ENCODE data around the gene LAMB4.

The LAMB4 gene

GRCh38 chr7:108091461-108091831, 38.7 kb downstream of the LAMB4 start:
- Histone ChIP-seq H3K4me2 (ENCODE audit: low read length) (no peak overlapping the region), H4K20me1 (ENCODE audit: control insufficient read depth, insufficient read depth, low read depth, low read length) (no peaks in the 10 kb centered on the region), H3K36me3 (ENCODE audit: control insufficient read depth, low read length) (no peaks in the 10 kb centered on the region), H3K27me3 (ENCODE audit: control insufficient read depth, low read length) (peaks cover 13% of the 10 kb centered on the region; the same call in 1 of the 2 replicates), H3K27ac (ENCODE audit: low read depth, low read length) (no peak overlapping the region), H3K79me2 (ENCODE audit: control insufficient read depth, low read length) (no peaks in the 10 kb centered on the region), H3K9me3 (ENCODE audit: control insufficient read depth, insufficient read depth, low read length) (no peaks in the 10 kb centered on the region), H3K4me3 (ENCODE audit: low read length) (no peak overlapping the region), H3K4me1 (ENCODE audit: control insufficient read depth, low read length) (peaks cover 10% of the 10 kb centered on the region), H3F3A (ENCODE audit: control insufficient read depth, insufficient read depth) (no peaks in the 10 kb centered on the region), H3K9me2 (replicated peaks; ENCODE audit: control insufficient read depth, low read length) (no peaks in the 10 kb centered on the region)
- TF ChIP-seq EZH2phosphoT487 (IDR thresholded peaks at IDR 0.05; ENCODE audit: borderline replicate concordance, low read length) (no peak), CTCF (IDR thresholded peaks at IDR 0.05; ENCODE audit: low read depth, low read length, poor library complexity, severe bottlenecking) (no peak)

DNA sequence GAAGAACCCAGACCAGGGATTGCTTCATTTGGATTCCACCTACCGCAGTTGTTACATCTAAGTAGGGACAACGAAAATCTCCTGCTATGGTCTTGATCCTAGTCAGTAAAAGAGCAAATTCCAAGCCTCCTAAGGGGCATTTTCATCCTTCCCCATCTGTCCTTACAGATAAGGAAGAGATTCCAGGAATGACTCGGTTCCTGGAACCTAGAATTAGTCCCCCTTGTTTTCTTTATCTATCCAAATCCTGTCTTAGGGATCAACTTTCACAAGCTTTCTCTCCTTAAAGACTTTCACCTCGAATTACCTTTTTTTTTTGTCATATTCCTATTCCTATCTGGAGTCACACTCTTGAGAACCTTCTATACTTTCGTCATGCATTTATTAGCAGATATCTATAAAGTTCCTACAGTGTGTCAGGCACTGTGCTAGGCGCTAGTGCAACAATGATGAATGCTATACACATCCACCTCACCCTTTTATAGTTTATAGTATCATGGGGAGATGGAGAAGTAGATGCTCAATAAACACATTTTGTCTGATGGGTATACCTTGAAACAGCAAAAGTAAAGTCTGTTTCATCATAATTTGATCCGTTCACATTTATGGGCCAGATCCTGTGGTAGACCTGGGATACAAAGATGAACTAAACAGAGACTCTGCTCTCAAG, 39.2 kb downstream of the LAMB4 start:
- Histone ChIP-seq H3K27me3 (ENCODE audit: control insufficient read depth, low read length) (peaks cover 13% of the 10 kb centered on the region; the same call in 1 of the 2 replicates), H3K4me3 (ENCODE audit: low read length) (no peak overlapping the region), H3K36me3 (ENCODE audit: control insufficient read depth, low read length) (no peaks in the 10 kb centered on the region), H3K4me2 (ENCODE audit: low read length) (no peak overlapping the region), H3K9me3 (ENCODE audit: control insufficient read depth, insufficient read depth, low read length) (no peaks in the 10 kb centered on the region), H3F3A (ENCODE audit: control insufficient read depth, insufficient read depth) (no peaks in the 10 kb centered on the region), H3K4me1 (ENCODE audit: control insufficient read depth, low read length) (peaks cover 10% of the 10 kb centered on the region), H4K20me1 (ENCODE audit: control insufficient read depth, insufficient read depth, low read depth, low read length) (no peaks in the 10 kb centered on the region), H3K9me2 (replicated peaks; ENCODE audit: control insufficient read depth, low read length) (no peaks in the 10 kb centered on the region), H3K79me2 (ENCODE audit: control insufficient read depth, low read length) (no peaks in the 10 kb centered on the region), H3K27ac (ENCODE audit: low read depth, low read length) (no peak overlapping the region)
- TF ChIP-seq EZH2phosphoT487 (IDR thresholded peaks at IDR 0.05; ENCODE audit: borderline replicate concordance, low read length) (no peak), CTCF (IDR thresholded peaks at IDR 0.05; ENCODE audit: low read depth, low read length, poor library complexity, severe bottlenecking) (no peak)

- no peak overlapping the region for H3K4me2 ChIP-seq (ENCODE audit: low read length)
- no peak overlapping the region for H3K4me3 ChIP-seq (ENCODE audit: low read length)
- H3K79me2 ChIP-seq (ENCODE audit: control insufficient read depth, low read length), result no peaks in the 10 kb centered on the region
- H3K9me2 ChIP-seq (replicated peaks; ENCODE audit: control insufficient read depth, low read length), result no peaks in the 10 kb centered on the region
- TF ChIP-seq EZH2phosphoT487 (IDR thresholded peaks at IDR 0.05; ENCODE audit: borderline replicate concordance, low read length) (no peak), CTCF (IDR thresholded peaks at IDR 0.05; ENCODE audit: low read depth, low read length, poor library complexity, severe bottlenecking) (no peak)
- H3F3A ChIP-seq (ENCODE audit: control insufficient read depth, insufficient read depth), result no peaks in the 10 kb centered on the region
- H3K9me3 ChIP-seq (ENCODE audit: control insufficient read depth, insufficient read depth, low read length), result no peaks in the 10 kb centered on the region
- H3K36me3 ChIP-seq (ENCODE audit: control insufficient read depth, low read length), result no peaks in the 10 kb centered on the region
- H3K4me1 ChIP-seq (ENCODE audit: control insufficient read depth, low read length), result no peaks in the 10 kb centered on the region
- no peaks in the 10 kb centered on the region for H4K20me1 ChIP-seq (ENCODE audit: control insufficient read depth, insufficient read depth, low read depth, low read length)
- peaks cover 8% of the 10 kb centered on the region; the same call in 1 of the 2 replicates for H3K27me3 ChIP-seq (ENCODE audit: control insufficient read depth, low read length)
- no peak overlapping the region for H3K27ac ChIP-seq (ENCODE audit: low read depth, low read length)
These were observed 40.8 kb downstream of the LAMB4 start for GRCh38 chr7:108089381-108089780.
